Mesendoderm (in vitro differentiated cells): ENCODE measurements around the gene AFG3L2. TPM values are rescaled to one million over a fixed set of nuclear protein-coding genes. Genes with fewer than 3 reads are reported as not detected.

ENCODE experiments used
- DNase-seq: peaks from one replicate; pipeline ENCODE4 v3.0.0; 2013
- H2AK5ac ChIP-seq: 2 replicates; pipeline ENCODE4 v1.6.1; 2013; ENCODE audit warnings: low read length, inconsistent platforms
- H2BK120ac ChIP-seq: 2 replicates; pipeline ENCODE4 v1.6.1; 2013; ENCODE audit warnings: low read depth, mild to moderate bottlenecking, low read length, moderate library complexity, mixed read lengths
- H2BK15ac ChIP-seq: replicated peaks from 2 replicates; pipeline ENCODE4 v1.6.1; 2013; ENCODE audit warnings: low read depth, mild to moderate bottlenecking, moderate library complexity
- H2BK5ac ChIP-seq: 2 replicates; pipeline ENCODE4 v1.6.1; 2013; ENCODE audit warnings: low read length, inconsistent platforms
- H3K18ac ChIP-seq: 2 replicates; pipeline ENCODE4 v1.6.1; 2013; ENCODE audit warnings: mild to moderate bottlenecking, low read length, mixed read lengths
- H3K23ac ChIP-seq: one replicate; pipeline ENCODE4 v1.6.1; 2013; ENCODE audit warnings: low read length
- H3K27ac ChIP-seq: 2 replicates; pipeline ENCODE4 v1.5.1; 2013; ENCODE audit warnings: low read depth, mild to moderate bottlenecking, inconsistent platforms, low read length, moderate library complexity
- H3K27me3 ChIP-seq: 2 replicates; pipeline ENCODE4 v1.6.1; 2013; ENCODE audit warnings: low read length, control low read depth, mild to moderate bottlenecking, inconsistent platforms; ENCODE audit not compliant: insufficient read depth, poor library complexity
- H3K36me3 ChIP-seq: 2 replicates; pipeline ENCODE4 v1.6.1; 2013; ENCODE audit warnings: low read length, inconsistent platforms; ENCODE audit not compliant: control insufficient read depth, insufficient read depth
- H3K4ac ChIP-seq: one replicate; pipeline ENCODE4 v1.6.1; 2013; ENCODE audit warnings: low read depth, mild to moderate bottlenecking, low read length, moderate library complexity
- H3K4me1 ChIP-seq: 2 replicates; pipeline ENCODE4 v1.6.1; 2013; ENCODE audit warnings: low read depth, low read length, inconsistent platforms; ENCODE audit not compliant: control insufficient read depth
- H3K4me2 ChIP-seq: 2 replicates; pipeline ENCODE4 v1.6.1; 2013; ENCODE audit warnings: low read length
- H3K4me3 ChIP-seq: 2 replicates; pipeline ENCODE4 v1.5.1; 2013; ENCODE audit warnings: mild to moderate bottlenecking, low read length
- H3K56ac ChIP-seq: one replicate; pipeline ENCODE4 v1.6.1; 2013; ENCODE audit warnings: low read length
- H3K79me1 ChIP-seq: 2 replicates; pipeline ENCODE4 v1.6.1; 2013; ENCODE audit warnings: low read length, inconsistent platforms
- H3K79me2 ChIP-seq: 2 replicates; pipeline ENCODE4 v1.6.1; 2013; ENCODE audit warnings: mild to moderate bottlenecking, low read length; ENCODE audit not compliant: control insufficient read depth, insufficient read depth
- H3K9ac ChIP-seq: 2 replicates; pipeline ENCODE4 v1.6.1; 2013; ENCODE audit warnings: low read length, inconsistent platforms
- H4K5ac ChIP-seq: one replicate; pipeline ENCODE4 v1.6.1; 2013; ENCODE audit warnings: low read length
- H4K8ac ChIP-seq: one replicate; pipeline ENCODE4 v1.6.1; 2013; ENCODE audit warnings: low read depth, mild to moderate bottlenecking, control low read depth, low read length, moderate library complexity
- WGBS: extraction: QIAGEN DNeasy Blood & Tissue Kit; methylation state at CpG from one replicate; pipeline ENCODE4 v1.1.7; 2013; ENCODE audit warnings: low lambda C conversion rate, missing lambda C conversion rate; ENCODE audit not compliant: insufficient coverage; ENCODE audit errors: extremely low coverage; 5-methylcytosine and 5-hydroxymethylcytosine counted together
- small RNA-seq: library from polyadenylated mRNA; stranded (forward); fragments of <200 nt; extraction: miRNeasy Mini kit (QIAGEN cat#:217004); gene quantifications from one replicate; pipeline ENCODE3, GENCODE V24; 2013; ENCODE audit not compliant: insufficient read depth

Gene AFG3L2

GRCh38 chr18:12282442-12283039 lies 94.5 kb downstream of the AFG3L2 start:
- Histone ChIP-seq H3K4me1 (peaks cover 3% of the 10 kb centered on the region), H3K4me3 (no peak overlapping the region), H3K36me3 (no peaks in the 10 kb centered on the region), H3K56ac (peak overlapping the region; percentile 19), H3K27me3 (no peaks in the 10 kb centered on the region), H4K5ac (no peak overlapping the region), H2BK120ac (no peak overlapping the region), H2BK5ac (no peak overlapping the region), H3K79me2 (no peaks in the 10 kb centered on the region), H3K23ac (no peak overlapping the region), H3K9ac (no peak overlapping the region), H3K27ac (no peak overlapping the region), H2AK5ac (no peak overlapping the region), H3K79me1 (no peaks in the 10 kb centered on the region), H4K8ac (no peak overlapping the region), H3K4ac (no peak overlapping the region), H2BK15ac (no peak overlapping the region), H3K4me2 (no peak overlapping the region), H3K18ac (no peak overlapping the region)
- peak; percentile 25 for DNase-seq
- no CpG with 5 or more reads among the region's 9 CpGs for WGBS

GRCh38 chr18:12281861-12282260 lies 95.2 kb downstream of the AFG3L2 start:
- Histone ChIP-seq H3K9ac (no peak overlapping the region), H3K27me3 (no peaks in the 10 kb centered on the region), H3K4me3 (no peak overlapping the region), H2AK5ac (no peak overlapping the region), H3K23ac (no peak overlapping the region), H3K4ac (no peak overlapping the region), H4K5ac (no peak overlapping the region), H3K18ac (no peak overlapping the region), H2BK5ac (no peak overlapping the region), H3K27ac (no peak overlapping the region), H3K4me2 (no peak overlapping the region), H2BK120ac (no peak overlapping the region), H3K79me1 (no peaks in the 10 kb centered on the region), H3K79me2 (no peaks in the 10 kb centered on the region), H4K8ac (no peak overlapping the region), H2BK15ac (no peak overlapping the region), H3K56ac (no peak overlapping the region), H3K4me1 (peaks cover 3% of the 10 kb centered on the region), H3K36me3 (no peaks in the 10 kb centered on the region)
- DNase-seq: peak; percentile 13
- no CpG with 5 or more reads among the region's 1 CpG for WGBS

GRCh38 chr18:12279781-12280531 lies 97.1 kb downstream of the AFG3L2 start:
- DNase-seq: no peak
- WGBS: no CpG with 5 or more reads among the region's 16 CpGs
- Histone ChIP-seq H3K4ac (peak overlapping the region; percentile 60), H3K27ac (peak overlapping the region; percentile 89), H3K4me3 (no peak overlapping the region), H2BK15ac (peak overlapping the region; percentile 9), H2BK120ac (no peak overlapping the region), H4K8ac (no peak overlapping the region), H4K5ac (no peak overlapping the region), H3K56ac (peak overlapping the region; percentile 79), H3K4me1 (peaks cover 3% of the 10 kb centered on the region), H3K79me1 (no peaks in the 10 kb centered on the region), H3K9ac (peak overlapping the region; percentile 57), H3K36me3 (no peaks in the 10 kb centered on the region), H3K18ac (peak overlapping the region; percentile 45), H2AK5ac (peak overlapping the region; percentile 56), H3K4me2 (no peak overlapping the region), H3K23ac (peak overlapping the region; percentile 74), H3K79me2 (no peaks in the 10 kb centered on the region), H3K27me3 (no peaks in the 10 kb centered on the region), H2BK5ac (peak overlapping the region; percentile 37)

Small RNAs within 50 kb of the gene (small RNA-seq; reads per million reads assigned to genes)
- not detected for gene RNU6-170P
- gene RNU7-129P: not detected
